A673 (cell line): ENCODE results near the gene MTMR3.

Source experiments
- CTCF ChIP-seq: fragments of 300-800, 200-600 bp; sonication (generic); conservative IDR thresholded peaks from 2 replicates; pipeline ENCODE4 v1.5.1; 2017; ENCODE audit warnings: low read depth, mild to moderate bottlenecking, antibody characterized with exemption, low read length, moderate library complexity, mixed read lengths
- EZH2 ChIP-seq: fragments of 200-600 bp; sonication (generic); IDR thresholded peaks from 2 replicates; pipeline ENCODE4 v1.6.1; 2017; ENCODE audit warnings: borderline replicate concordance, low read depth, mild to moderate bottlenecking, mixed read lengths, antibody characterized with exemption, low read length; ENCODE audit not compliant: poor library complexity, severe bottlenecking

- TF ChIP-seq CTCF (no peak), EZH2 (no peak)
Observed at GRCh38 chr22:29983296-29983917, 100.4 kb downstream of the MTMR3 start.
